Left lung (tissue), 10 donors: ENCODE measurements around the gene NCKAP5L. TPM values are rescaled to one million over a fixed set of nuclear protein-coding genes. Genes with fewer than 3 reads are reported as not detected.

Experiments used
- ATAC-seq: fragments of 200-7000 bp; cut with Tn5 transposase; one replicate; pipeline ENCODE4 v1.9.1; 2020; ENCODE audit warnings: moderate library complexity
- DNase-seq, 4 donors: peaks; one replicate each; pipeline ENCODE4 v3.0.0-alpha.2; 2013 to 2020
- H3K27ac ChIP-seq, 2 donors: fragments of 200-600 bp; sonication (generic) in 1 of 2; one replicate each; pipeline versions ENCODE4 v1.5.0 to v1.8.0; 2020 to 2021
- H3K27me3 ChIP-seq, 2 donors: fragments of 200-600 bp; sonication (generic) in 1 of 2; one replicate each; pipeline versions ENCODE4 v1.5.0 to v1.8.0; 2020 to 2021
- H3K36me3 ChIP-seq, 2 donors: fragments of 200-600 bp; sonication (generic) in 1 of 2; one replicate each; pipeline versions ENCODE4 v1.5.0 to v1.8.0; 2020 to 2021
- H3K4me1 ChIP-seq, 2 donors: fragments of 200-600 bp; one replicate each; pipeline ENCODE4 v1.8.0; 2021
- H3K4me3 ChIP-seq, 2 donors: fragments of 200-600 bp; sonication (generic) in 1 of 2; one replicate each; pipeline versions ENCODE4 v1.5.0 to v1.8.0; 2020 to 2021; ENCODE audit warnings: mild to moderate bottlenecking in 1 of 2
- H3K9me3 ChIP-seq, 2 donors: fragments of 200-600 bp; sonication (generic) in 1 of 2; one replicate each; pipeline versions ENCODE4 v1.5.0 to v1.8.0; 2020 to 2021
- intact Hi-C, 2 donors: fragments of 100-400 bp; cut with DNase I; formaldehyde crosslinking; loops; one replicate each; pipeline versions ENCODE4 v1.11.2 to v1.14.2; 2022
- polyA plus RNA-seq, 6 donors: library from polyadenylated mRNA; unstranded; fragments of 120-200 nt; gene quantifications; one replicate each; pipeline ENCODE4 v1.2.1, GENCODE V29; 2013; ENCODE audit not compliant: insufficient read length in 6 of 6
- total RNA-seq, 2 donors: library from RNA; stranded (reverse); fragmentation: NEBNext Ultra II Directional; extraction: Animal tissue kit (Norgen Biotek cat#: 25700); gene quantifications; one replicate each; pipeline ENCODE4 v1.2.1, GENCODE V29; 2021
- TF ChIP-seq, protein P1 (sequence below), 2 donors: fragments of 200-600 bp; sonication (generic) in 1 of 2; IDR thresholded peaks; one replicate each; pipeline versions ENCODE4 v1.5.0 to v1.8.0; 2021; ENCODE audit warnings: antibody characterized with exemption in 2 of 2
- donor health status: DM: no; HTN: yes; CAD: no.
- donor health status: DM: no; HTN: no; CAD: no.

NCKAP5L gene
- total and polyA plus RNA-seq, 8 donors = 16.4 to 29.9 (median 21.9) TPM

DNA sequence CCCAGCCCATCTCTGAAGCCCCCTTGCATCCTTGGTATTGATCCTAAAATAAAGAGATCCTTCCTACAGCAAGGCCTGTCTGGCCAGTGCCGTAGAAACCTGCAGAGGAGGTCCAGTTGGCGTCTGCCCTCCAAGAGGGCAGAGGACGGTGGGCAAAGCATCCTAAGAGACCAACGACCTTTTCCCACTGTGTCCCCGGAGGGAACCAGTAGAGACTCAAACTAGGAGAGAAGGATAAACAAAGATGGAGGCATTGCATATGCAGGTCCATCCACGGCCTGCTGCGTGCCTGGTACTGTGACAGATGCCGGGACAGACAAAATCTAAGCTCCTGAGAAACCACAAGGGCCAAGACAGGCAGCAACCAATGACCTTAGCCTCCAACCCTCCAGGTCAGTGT, 3.8 kb downstream of the NCKAP5L start:
- peaks cover 0 to 8% of the 10 kb centered on the region in 2 donors for H3K36me3 ChIP-seq
- H3K9me3 ChIP-seq = no peaks in the 10 kb centered on the region
- ATAC-seq = no peak
- peaks cover 37 to 86% of the 10 kb centered on the region in 2 donors for H3K4me1 ChIP-seq
- TF ChIP-seq, protein P1, sequence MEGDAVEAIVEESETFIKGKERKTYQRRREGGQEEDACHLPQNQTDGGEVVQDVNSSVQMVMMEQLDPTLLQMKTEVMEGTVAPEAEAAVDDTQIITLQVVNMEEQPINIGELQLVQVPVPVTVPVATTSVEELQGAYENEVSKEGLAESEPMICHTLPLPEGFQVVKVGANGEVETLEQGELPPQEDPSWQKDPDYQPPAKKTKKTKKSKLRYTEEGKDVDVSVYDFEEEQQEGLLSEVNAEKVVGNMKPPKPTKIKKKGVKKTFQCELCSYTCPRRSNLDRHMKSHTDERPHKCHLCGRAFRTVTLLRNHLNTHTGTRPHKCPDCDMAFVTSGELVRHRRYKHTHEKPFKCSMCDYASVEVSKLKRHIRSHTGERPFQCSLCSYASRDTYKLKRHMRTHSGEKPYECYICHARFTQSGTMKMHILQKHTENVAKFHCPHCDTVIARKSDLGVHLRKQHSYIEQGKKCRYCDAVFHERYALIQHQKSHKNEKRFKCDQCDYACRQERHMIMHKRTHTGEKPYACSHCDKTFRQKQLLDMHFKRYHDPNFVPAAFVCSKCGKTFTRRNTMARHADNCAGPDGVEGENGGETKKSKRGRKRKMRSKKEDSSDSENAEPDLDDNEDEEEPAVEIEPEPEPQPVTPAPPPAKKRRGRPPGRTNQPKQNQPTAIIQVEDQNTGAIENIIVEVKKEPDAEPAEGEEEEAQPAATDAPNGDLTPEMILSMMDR (IDR thresholded peaks at IDR 0.05) = no peak
- no peaks in the 10 kb centered on the region for H3K27me3 ChIP-seq
- peak overlapping the region; percentile 66 to 88 for H3K27ac ChIP-seq
- no peak overlapping the region for H3K4me3 ChIP-seq
- intact Hi-C loops = no loop called here
- DNase-seq = no peak

DNA sequence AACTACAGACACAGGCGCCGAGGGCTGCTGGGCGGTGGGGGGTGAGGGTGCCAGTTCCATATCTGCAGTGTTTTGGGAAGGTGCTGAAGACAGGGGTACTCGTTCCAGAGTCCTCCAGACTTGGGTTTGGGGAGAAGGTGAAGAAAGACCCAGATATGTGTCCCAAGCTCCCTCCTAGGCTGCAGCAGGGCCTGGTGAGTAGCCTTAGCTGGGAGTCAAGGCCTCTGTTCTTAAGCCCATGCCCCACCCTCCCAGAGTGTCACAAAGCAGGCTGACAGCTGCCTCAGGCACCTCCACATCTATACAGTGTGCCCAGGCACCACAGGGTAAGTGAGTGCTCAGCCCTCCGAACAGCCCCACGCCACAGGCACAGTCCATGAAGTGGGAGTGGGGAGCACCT, 4.3 kb downstream of the NCKAP5L start:
- H3K27ac ChIP-seq = peak overlapping the region in 1 of 2 donors; percentile 88
- TF ChIP-seq, protein P1 (IDR thresholded peaks at IDR 0.05) = no peak
- no peaks in the 10 kb centered on the region for H3K27me3 ChIP-seq
- intact Hi-C loops = no loop called here
- H3K4me1 ChIP-seq = peaks cover 37 to 86% of the 10 kb centered on the region in 2 donors
- no peak for ATAC-seq
- H3K9me3 ChIP-seq = no peaks in the 10 kb centered on the region
- H3K36me3 ChIP-seq = peaks cover 0 to 8% of the 10 kb centered on the region in 2 donors
- no peak for DNase-seq
- no peak overlapping the region for H3K4me3 ChIP-seq

DNA sequence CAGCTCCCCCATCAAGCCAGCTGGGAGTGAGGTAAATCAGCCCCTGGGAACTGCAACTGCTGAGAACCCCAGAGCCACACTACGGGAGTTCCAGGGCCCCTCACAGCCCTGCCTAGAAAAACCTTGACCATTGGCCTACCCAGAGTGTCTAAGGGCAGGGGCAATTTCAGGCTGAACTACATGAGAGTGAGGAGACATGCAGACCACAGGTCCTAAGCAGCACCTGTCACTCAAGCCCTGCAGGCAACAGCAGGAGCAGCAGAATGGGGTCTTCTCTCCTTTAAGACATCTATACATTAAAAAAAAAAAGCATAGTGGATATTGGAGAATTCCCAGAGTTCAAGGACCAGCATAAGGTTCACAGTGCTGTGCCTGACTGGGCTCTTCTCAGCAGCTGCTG, 4.9 kb downstream of the NCKAP5L start:
- no peak for DNase-seq
- Histone ChIP-seq H3K4me1 (peaks cover 37 to 82% of the 10 kb centered on the region in 2 donors), H3K27ac (peak overlapping the region in 1 of 2 donors; percentile 88), H3K36me3 (peaks cover 0 to 8% of the 10 kb centered on the region in 2 donors), H3K27me3 (no peaks in the 10 kb centered on the region), H3K9me3 (no peaks in the 10 kb centered on the region), H3K4me3 (no peak overlapping the region)
- intact Hi-C loops = no loop called here
- TF ChIP-seq, protein P1 (IDR thresholded peaks at IDR 0.05) = no peak
- no peak for ATAC-seq

DNA sequence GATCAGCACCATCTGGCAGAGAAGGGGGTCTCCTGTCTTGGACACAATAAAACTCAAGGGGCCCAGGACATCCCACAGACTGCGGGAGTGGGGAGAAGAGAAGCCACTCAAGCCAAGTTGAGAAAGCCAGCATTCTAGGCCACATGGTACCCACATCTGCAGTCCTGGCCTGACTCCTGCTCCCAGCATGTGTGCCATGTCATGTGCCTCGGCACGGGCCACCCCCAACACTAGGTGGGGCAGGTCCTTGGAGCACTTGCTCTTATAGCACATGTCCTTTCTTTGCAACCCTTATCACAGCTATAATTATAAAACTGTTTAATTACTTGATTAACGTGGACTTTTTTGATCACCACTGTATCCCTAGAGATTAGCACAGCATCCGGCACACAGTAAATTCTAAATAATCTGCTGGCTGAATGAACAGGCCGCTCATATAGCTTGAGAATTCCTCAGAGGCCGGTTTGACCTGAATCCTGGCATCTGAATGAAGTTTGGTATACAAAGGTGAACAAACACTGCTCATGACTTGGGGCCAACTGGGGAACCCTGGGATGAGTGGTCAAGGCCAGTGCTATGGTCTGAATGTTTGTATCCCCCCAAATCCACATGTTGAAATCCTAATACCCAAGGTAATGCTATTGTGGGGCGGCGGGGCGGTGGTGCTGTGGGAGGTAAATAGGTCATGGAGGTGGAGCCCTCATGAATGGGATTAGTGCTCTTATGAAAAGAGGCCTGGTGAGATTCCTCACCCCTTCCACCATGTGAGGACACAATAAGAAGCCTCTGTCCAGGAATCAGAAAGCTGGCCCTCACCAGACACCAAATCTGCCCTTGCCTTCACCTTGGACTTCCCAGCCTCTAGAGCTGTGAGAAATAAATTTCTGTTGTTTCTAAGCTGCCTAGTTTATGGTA, 6.6 kb downstream of the NCKAP5L start:
- Histone ChIP-seq H3K36me3 (peaks cover 0 to 8% of the 10 kb centered on the region in 2 donors), H3K9me3 (no peaks in the 10 kb centered on the region), H3K27ac (peak overlapping the region; percentile 9 to 62), H3K4me3 (no peak overlapping the region), H3K27me3 (no peaks in the 10 kb centered on the region), H3K4me1 (peaks cover 30 to 74% of the 10 kb centered on the region in 2 donors)
- DNase-seq (no peak), ATAC-seq (no peak)
- TF ChIP-seq, protein P1 (IDR thresholded peaks at IDR 0.05) = no peak
- intact Hi-C loops = no loop called here

DNA sequence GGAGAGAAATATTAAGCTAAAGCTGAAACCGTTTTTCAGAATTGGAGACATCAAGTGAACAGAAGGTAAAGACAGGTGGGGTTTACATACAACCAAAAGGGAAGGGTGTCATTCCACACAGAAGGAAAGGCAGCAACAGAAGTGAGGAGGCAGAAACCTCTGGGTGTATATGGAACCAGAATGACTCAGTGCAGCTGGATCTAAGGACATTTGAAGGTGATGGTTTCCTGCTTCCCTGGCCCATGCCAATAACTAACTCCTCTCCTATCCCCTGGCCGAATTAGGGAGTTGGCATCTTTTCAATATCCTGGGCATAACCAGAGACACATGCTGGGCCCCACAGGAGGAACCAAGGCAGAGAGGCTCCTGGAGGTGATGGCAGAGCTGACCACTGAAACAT, 8.4 kb downstream of the NCKAP5L start:
- ATAC-seq (no peak), DNase-seq (no peak)
- Histone ChIP-seq H3K27ac (peak overlapping the region in 1 of 2 donors; percentile 33), H3K4me1 (peaks cover 13 to 65% of the 10 kb centered on the region in 2 donors), H3K27me3 (no peaks in the 10 kb centered on the region), H3K36me3 (peaks cover 0 to 11% of the 10 kb centered on the region in 2 donors), H3K9me3 (no peaks in the 10 kb centered on the region), H3K4me3 (no peak overlapping the region)
- intact Hi-C loops = no loop called here
- TF ChIP-seq, protein P1 (IDR thresholded peaks at IDR 0.05) = no peak
